Mucosa of descending colon (tissue), 3 donors: Measurements from ENCODE around the gene DDA1. TPM values are rescaled to one million over a fixed set of nuclear protein-coding genes. Genes with fewer than 3 reads are reported as not detected.

Experiments used
- ATAC-seq: fragments of 200-7000 bp; cut with Tn5 transposase; one replicate; pipeline ENCODE4 v1.9.1; 2020; ENCODE audit warnings: mild to moderate bottlenecking, moderate library complexity
- DNase-seq, 3 donors: peaks; one replicate each; pipeline ENCODE4 v3.0.0-alpha.2; 2020
- H3K36me3 ChIP-seq: fragments of 200-600 bp; one replicate; pipeline ENCODE4 v1.8.0; 2021; ENCODE audit warnings: low read depth, mild to moderate bottlenecking
- H3K4me1 ChIP-seq: fragments of 200-600 bp; one replicate; pipeline ENCODE4 v1.8.0; 2021; ENCODE audit warnings: low read depth, mild to moderate bottlenecking
- H3K4me3 ChIP-seq: fragments of 200-600 bp; one replicate; pipeline ENCODE4 v1.8.0; 2021; ENCODE audit warnings: mild to moderate bottlenecking
- H3K9me3 ChIP-seq: fragments of 200-600 bp; one replicate; pipeline ENCODE4 v1.8.0; 2021; ENCODE audit warnings: mild to moderate bottlenecking
- intact Hi-C, 2 donors: fragments of 100-400 bp; cut with DNase I in 1 of 2; cut with micrococcal nuclease in 1 of 2; formaldehyde crosslinking; loops; one replicate each; pipeline versions ENCODE4 v1.11.0 to v1.11.1; 2022; cut with DNase I, micrococcal nuclease
- total RNA-seq, 3 donors: library from RNA; stranded (reverse); fragmentation: NEBNext Ultra II Directional in 2 of 3; extraction: Animal tissue kit (Norgen Biotek cat#: 25700) in 2 of 3; gene quantifications; one replicate each; pipeline versions ENCODE4 v1.2.1 to v1.2.4, GENCODE V29; 2021 to 2023
- TF ChIP-seq, protein P1 (sequence below): fragments of 200-600 bp; IDR thresholded peaks from one replicate; pipeline ENCODE4 v1.8.0; 2022; ENCODE audit warnings: antibody characterized with exemption, mild to moderate bottlenecking
- donor health status: DM: no; HTN: no; CAD: no; lungs with moderate emphysema.
- donor health status: DM: no; HTN: no; CAD: no.
- donor health status: DM: no; HTN: yes; CAD: no.

DDA1 gene
- total RNA-seq, 3 donors from 2014 or later, result 38.3 to 51.4 (median 48.3) TPM

GRCh38 chr19:17365361-17365760 lies 56.0 kb downstream of the DDA1 start:
- H3K4me1 ChIP-seq, result no peaks in the 10 kb centered on the region
- ATAC-seq, result no peak
- intact Hi-C loops, result no loop called here

GRCh38 chr19:17370026-17370587 lies 60.7 kb downstream of the DDA1 start:
- intact Hi-C loops, result no loop called here
- ATAC-seq (peak; percentile 59), DNase-seq (peak in 1 of 3 donors; percentile 28)
- Histone ChIP-seq H3K4me3 (no peak overlapping the region), H3K4me1 (no peaks in the 10 kb centered on the region), H3K9me3 (no peaks in the 10 kb centered on the region), H3K36me3 (no peaks in the 10 kb centered on the region)
- TF ChIP-seq, protein P1, sequence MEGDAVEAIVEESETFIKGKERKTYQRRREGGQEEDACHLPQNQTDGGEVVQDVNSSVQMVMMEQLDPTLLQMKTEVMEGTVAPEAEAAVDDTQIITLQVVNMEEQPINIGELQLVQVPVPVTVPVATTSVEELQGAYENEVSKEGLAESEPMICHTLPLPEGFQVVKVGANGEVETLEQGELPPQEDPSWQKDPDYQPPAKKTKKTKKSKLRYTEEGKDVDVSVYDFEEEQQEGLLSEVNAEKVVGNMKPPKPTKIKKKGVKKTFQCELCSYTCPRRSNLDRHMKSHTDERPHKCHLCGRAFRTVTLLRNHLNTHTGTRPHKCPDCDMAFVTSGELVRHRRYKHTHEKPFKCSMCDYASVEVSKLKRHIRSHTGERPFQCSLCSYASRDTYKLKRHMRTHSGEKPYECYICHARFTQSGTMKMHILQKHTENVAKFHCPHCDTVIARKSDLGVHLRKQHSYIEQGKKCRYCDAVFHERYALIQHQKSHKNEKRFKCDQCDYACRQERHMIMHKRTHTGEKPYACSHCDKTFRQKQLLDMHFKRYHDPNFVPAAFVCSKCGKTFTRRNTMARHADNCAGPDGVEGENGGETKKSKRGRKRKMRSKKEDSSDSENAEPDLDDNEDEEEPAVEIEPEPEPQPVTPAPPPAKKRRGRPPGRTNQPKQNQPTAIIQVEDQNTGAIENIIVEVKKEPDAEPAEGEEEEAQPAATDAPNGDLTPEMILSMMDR, result no peak

More at GRCh38 chr19:17365361-17365760, 56.0 kb downstream of the DDA1 start:
- Histone ChIP-seq H3K36me3 (no peaks in the 10 kb centered on the region), H3K9me3 (no peaks in the 10 kb centered on the region), H3K4me3 (no peak overlapping the region)
- TF ChIP-seq, protein P1, result no peak
- DNase-seq, result no peak

Other genes with a start within 250 kb of the DDA1 start
- gene HAUS8, start 234.1 kb upstream of the DDA1 start, total RNA-seq, result 10 to 100 TPM; 12.2 to 16.6 (median 13.6) TPM
- gene MYO9B, start 233.8 kb upstream of the DDA1 start, total RNA-seq, result 10 to 100 TPM; 73.7 to 91.8 (median 90.8) TPM
- gene USE1, start 94.2 kb upstream of the DDA1 start, total RNA-seq, result 10 to 100 TPM; 17.4 to 31.2 (median 28.0) TPM
- 100 to 1,000 TPM in 1 of 3 donors, 10 to 100 TPM in 2; 38.1 to 105 (median 58.4) TPM for gene OCEL1, start 83.3 kb upstream of the DDA1 start, total RNA-seq
- 100 to 1,000 TPM; 103 to 157 (median 140) TPM for gene NR2F6, start 63.6 kb upstream of the DDA1 start, total RNA-seq
- gene USHBP1, start 44.8 kb upstream of the DDA1 start, total RNA-seq, result 1 to 10 TPM in 2 of 3 donors, under 1 TPM in 1; 0.52 to 2.6 (median 2.2) TPM
- gene BABAM1, start 42.1 kb upstream of the DDA1 start, total RNA-seq, result 10 to 100 TPM; 64.6 to 80.3 (median 76.2) TPM
- 1 to 10 TPM in 1 of 3 donors, under 1 TPM in 2; 0.23 to 1.9 (median 0.80) TPM for gene ANKLE1, start 27.7 kb upstream of the DDA1 start, total RNA-seq
- gene ABHD8, start 6.1 kb upstream of the DDA1 start, total RNA-seq, result 10 to 100 TPM in 1 of 3 donors, 1 to 10 TPM in 2; 3.0 to 18.0 (median 4.5) TPM
- 100 to 1,000 TPM; 124 to 148 (median 145) TPM for gene MRPL34, start 3.7 kb upstream of the DDA1 start, total RNA-seq
- gene ANO8, start 25.3 kb downstream of the DDA1 start, total RNA-seq, result 1 to 10 TPM; 7.1 to 9.4 (median 8.6) TPM
- 10 to 100 TPM; 16.1 to 24.3 (median 16.8) TPM for gene GTPBP3, start 28.0 kb downstream of the DDA1 start, total RNA-seq
- 10 to 100 TPM; 22.2 to 42.2 (median 32.8) TPM for gene PLVAP, start 67.8 kb downstream of the DDA1 start, total RNA-seq
- under 1 TPM in 2 of 3 donors, not detected in 1; 0.53 to 0.54 TPM for gene CCDC194, start 84.6 kb downstream of the DDA1 start, total RNA-seq
- 10 to 100 TPM in 2 of 3 donors, 1 to 10 TPM in 1; 9.7 to 72.6 (median 28.2) TPM for gene BST2, start 96.1 kb downstream of the DDA1 start, total RNA-seq
- gene MVB12A, start 110.5 kb downstream of the DDA1 start, total RNA-seq, result 10 to 100 TPM; 42.7 to 53.3 (median 52.1) TPM
- gene TMEM221, start 139.1 kb downstream of the DDA1 start, total RNA-seq, result under 1 TPM in 2 of 3 donors, not detected in 1; 0.34 to 0.51 TPM
- gene NXNL1, start 151.4 kb downstream of the DDA1 start, total RNA-seq, result not detected
- gene SLC27A1, start 161.0 kb downstream of the DDA1 start, total RNA-seq, result 10 to 100 TPM in 1 of 3 donors, 1 to 10 TPM in 2; 5.7 to 17.2 (median 6.2) TPM
- 100 to 1,000 TPM in 1 of 3 donors, 10 to 100 TPM in 2; 62.3 to 103 (median 77.7) TPM for gene PGLS, start 202.1 kb downstream of the DDA1 start, total RNA-seq
- gene COLGALT1, start 246.1 kb downstream of the DDA1 start, total RNA-seq, result 10 to 100 TPM; 50.1 to 71.0 (median 50.8) TPM